GM19035 (cell line): ENCODE results near the gene C22orf31.
"Not testable (repeated sequence)": the region's sequence is repeated elsewhere in the genome, so short reads cannot be mapped to it uniquely, and the experiment has no call there.

Experiments used
- ATAC-seq: cut with Tn5 transposase; IDR thresholded peaks from one replicate; pipeline ENCODE4 v1.9.1; 2021; ENCODE audit not compliant: unreplicated experiment

C22orf31 gene

GRCh38 chr22:29055192-29055830, 6.3 kb downstream of the C22orf31 start:
- no peak for ATAC-seq

GRCh38 chr22:29054251-29054767, 7.3 kb downstream of the C22orf31 start:
- no peak for ATAC-seq

GRCh38 chr22:29053048-29053702, 8.5 kb downstream of the C22orf31 start:
- no peak for ATAC-seq

- no peak for ATAC-seq
These were observed 11.2 kb downstream of the C22orf31 start for GRCh38 chr22:29050457-29050856.

- ATAC-seq, result no peak
These were observed 11.9 kb downstream of the C22orf31 start for GRCh38 chr22:29049655-29050263.

- no peak for ATAC-seq
These were observed 12.6 kb downstream of the C22orf31 start for GRCh38 chr22:29048822-29049654.

- ATAC-seq, result no peak
These were observed 16.9 kb downstream of the C22orf31 start for GRCh38 chr22:29044657-29045176.

GRCh38 chr22:29043906-29044575, 17.6 kb downstream of the C22orf31 start:
- no peak for ATAC-seq

GRCh38 chr22:29041408-29041807, 20.2 kb downstream of the C22orf31 start:
- no peak for ATAC-seq

GRCh38 chr22:29040385-29041275, 21.0 kb downstream of the C22orf31 start:
- ATAC-seq, result no peak

- ATAC-seq, result not testable (repeated sequence)
These were observed 21.9 kb downstream of the C22orf31 start for GRCh38 chr22:29039684-29040083.

- no peak for ATAC-seq
These were observed 22.5 kb downstream of the C22orf31 start for GRCh38 chr22:29039148-29039547.

- no peak for ATAC-seq
These were observed 24.2 kb downstream of the C22orf31 start for GRCh38 chr22:29037340-29037932.

- no peak for ATAC-seq
These were observed 29.0 kb downstream of the C22orf31 start for GRCh38 chr22:29032584-29032983.

- ATAC-seq, result no peak
These were observed 29.6 kb downstream of the C22orf31 start for GRCh38 chr22:29032014-29032475.

GRCh38 chr22:29031227-29032011, 30.2 kb downstream of the C22orf31 start:
- ATAC-seq, result no peak

- no peak for ATAC-seq
These were observed 30.9 kb downstream of the C22orf31 start for GRCh38 chr22:29030618-29031226.
